Left lung (tissue), 10 donors: Measurements from ENCODE around the gene FEM1B. TPM values are rescaled to one million over a fixed set of nuclear protein-coding genes. Genes with fewer than 3 reads are reported as not detected.
A peak's percentile ranks its signal among the peaks of the same experiment; 100 is the strongest.

Experiments
- ATAC-seq: fragments of 200-7000 bp; cut with Tn5 transposase; one replicate; pipeline ENCODE4 v1.9.1; 2020; ENCODE audit warnings: moderate library complexity
- DNase-seq, 4 donors: peaks; one replicate each; pipeline ENCODE4 v3.0.0-alpha.2; 2013 to 2020
- H3K27ac ChIP-seq, 2 donors: fragments of 200-600 bp; sonication (generic) in 1 of 2; one replicate each; pipeline versions ENCODE4 v1.5.0 to v1.8.0; 2020 to 2021
- H3K27me3 ChIP-seq, 2 donors: fragments of 200-600 bp; sonication (generic) in 1 of 2; one replicate each; pipeline versions ENCODE4 v1.5.0 to v1.8.0; 2020 to 2021
- H3K36me3 ChIP-seq, 2 donors: fragments of 200-600 bp; sonication (generic) in 1 of 2; one replicate each; pipeline versions ENCODE4 v1.5.0 to v1.8.0; 2020 to 2021
- H3K4me1 ChIP-seq, 2 donors: fragments of 200-600 bp; one replicate each; pipeline ENCODE4 v1.8.0; 2021
- H3K4me3 ChIP-seq, 2 donors: fragments of 200-600 bp; sonication (generic) in 1 of 2; one replicate each; pipeline versions ENCODE4 v1.5.0 to v1.8.0; 2020 to 2021; ENCODE audit warnings: mild to moderate bottlenecking in 1 of 2
- H3K9me3 ChIP-seq, 2 donors: fragments of 200-600 bp; sonication (generic) in 1 of 2; one replicate each; pipeline versions ENCODE4 v1.5.0 to v1.8.0; 2020 to 2021
- intact Hi-C, 2 donors: fragments of 100-400 bp; cut with DNase I; formaldehyde crosslinking; loops; one replicate each; pipeline versions ENCODE4 v1.11.2 to v1.14.2; 2022
- polyA plus RNA-seq, 6 donors: library from polyadenylated mRNA; unstranded; fragments of 120-200 nt; gene quantifications; one replicate each; pipeline ENCODE4 v1.2.1, GENCODE V29; 2013; ENCODE audit not compliant: insufficient read length in 6 of 6
- total RNA-seq, 2 donors: library from RNA; stranded (reverse); fragmentation: NEBNext Ultra II Directional; extraction: Animal tissue kit (Norgen Biotek cat#: 25700); gene quantifications; one replicate each; pipeline ENCODE4 v1.2.1, GENCODE V29; 2021
- TF ChIP-seq, protein P1 (sequence below), 2 donors: fragments of 200-600 bp; sonication (generic) in 1 of 2; IDR thresholded peaks; one replicate each; pipeline versions ENCODE4 v1.5.0 to v1.8.0; 2021; ENCODE audit warnings: antibody characterized with exemption in 2 of 2
- donor health status: DM: no; HTN: yes; CAD: no.
- donor health status: DM: no; HTN: no; CAD: no.

FEM1B gene
- total and polyA plus RNA-seq, 8 donors = 44.1 to 57.2 (median 50.4) TPM

GRCh38 chr15:68311464-68311835 is 33.9 kb downstream of the FEM1B start:
- DNase-seq = no peak
- ATAC-seq = no peak
- H3K27me3 ChIP-seq = no peaks in the 10 kb centered on the region
- no peaks in the 10 kb centered on the region for H3K36me3 ChIP-seq
- no peak overlapping the region for H3K27ac ChIP-seq
- H3K4me3 ChIP-seq = no peak overlapping the region
- H3K9me3 ChIP-seq = no peaks in the 10 kb centered on the region
- intact Hi-C loops = no loop called here
- H3K4me1 ChIP-seq = peaks cover 0 to 2% of the 10 kb centered on the region in 2 donors
- TF ChIP-seq, protein P1, sequence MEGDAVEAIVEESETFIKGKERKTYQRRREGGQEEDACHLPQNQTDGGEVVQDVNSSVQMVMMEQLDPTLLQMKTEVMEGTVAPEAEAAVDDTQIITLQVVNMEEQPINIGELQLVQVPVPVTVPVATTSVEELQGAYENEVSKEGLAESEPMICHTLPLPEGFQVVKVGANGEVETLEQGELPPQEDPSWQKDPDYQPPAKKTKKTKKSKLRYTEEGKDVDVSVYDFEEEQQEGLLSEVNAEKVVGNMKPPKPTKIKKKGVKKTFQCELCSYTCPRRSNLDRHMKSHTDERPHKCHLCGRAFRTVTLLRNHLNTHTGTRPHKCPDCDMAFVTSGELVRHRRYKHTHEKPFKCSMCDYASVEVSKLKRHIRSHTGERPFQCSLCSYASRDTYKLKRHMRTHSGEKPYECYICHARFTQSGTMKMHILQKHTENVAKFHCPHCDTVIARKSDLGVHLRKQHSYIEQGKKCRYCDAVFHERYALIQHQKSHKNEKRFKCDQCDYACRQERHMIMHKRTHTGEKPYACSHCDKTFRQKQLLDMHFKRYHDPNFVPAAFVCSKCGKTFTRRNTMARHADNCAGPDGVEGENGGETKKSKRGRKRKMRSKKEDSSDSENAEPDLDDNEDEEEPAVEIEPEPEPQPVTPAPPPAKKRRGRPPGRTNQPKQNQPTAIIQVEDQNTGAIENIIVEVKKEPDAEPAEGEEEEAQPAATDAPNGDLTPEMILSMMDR (IDR thresholded peaks at IDR 0.05) = no peak

DNA sequence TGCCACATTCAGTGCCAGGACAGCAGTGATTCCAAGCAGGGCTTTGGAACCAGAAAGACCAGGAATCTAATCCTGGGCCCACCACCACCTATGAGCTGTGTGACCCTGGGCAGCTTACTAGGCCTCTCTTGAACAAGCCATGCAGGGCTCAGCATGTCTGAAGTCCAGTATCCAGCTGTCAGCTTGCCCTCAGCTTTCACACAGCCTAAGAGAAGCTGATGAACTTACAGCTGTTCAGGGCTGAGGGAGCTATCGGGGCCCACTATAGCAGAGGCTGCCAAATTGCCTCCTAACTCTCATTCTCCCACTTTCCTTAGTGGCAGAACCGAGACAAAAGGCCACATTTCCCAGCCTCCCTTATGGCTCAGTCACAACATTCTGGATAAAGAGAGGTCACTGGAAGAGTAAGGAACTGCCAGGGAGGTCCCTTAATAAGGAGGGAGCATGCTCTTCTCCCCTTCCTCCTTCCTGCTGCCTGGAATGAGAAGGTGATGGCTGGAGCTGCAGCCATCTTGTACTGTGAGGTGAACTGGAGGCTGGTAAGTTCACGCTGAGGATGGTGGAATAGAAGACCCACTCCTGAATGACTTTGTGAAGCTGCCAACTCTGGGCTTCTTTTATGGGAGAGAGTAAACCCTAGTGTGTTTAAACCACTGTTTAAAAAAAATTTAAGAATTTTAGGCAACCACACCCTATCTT is 34.5 kb downstream of the FEM1B start:
- H3K4me3 ChIP-seq = no peak overlapping the region
- intact Hi-C loops = no loop called here

GRCh38 chr15:68312701-68313204 is 35.2 kb downstream of the FEM1B start:
- TF ChIP-seq, protein P1 (IDR thresholded peaks at IDR 0.05) = no peak
- intact Hi-C loops = no loop called here
- no peak for ATAC-seq
- peak in 1 of 4 donors; percentile 61 for DNase-seq
- H3K9me3 ChIP-seq = no peaks in the 10 kb centered on the region
- H3K27ac ChIP-seq = no peak overlapping the region
- no peak overlapping the region for H3K4me3 ChIP-seq
- H3K27me3 ChIP-seq = no peaks in the 10 kb centered on the region
- H3K36me3 ChIP-seq = no peaks in the 10 kb centered on the region
- H3K4me1 ChIP-seq = no peaks in the 10 kb centered on the region

More for the DNA sequence above, 34.5 kb downstream of the FEM1B start:
- H3K27me3 ChIP-seq = no peaks in the 10 kb centered on the region
- ATAC-seq = no peak
- no peaks in the 10 kb centered on the region for H3K9me3 ChIP-seq
- no peaks in the 10 kb centered on the region for H3K4me1 ChIP-seq
- DNase-seq = no peak
- TF ChIP-seq, protein P1 (IDR thresholded peaks at IDR 0.05) = no peak
- H3K27ac ChIP-seq = no peak overlapping the region
- no peaks in the 10 kb centered on the region for H3K36me3 ChIP-seq

DNA sequence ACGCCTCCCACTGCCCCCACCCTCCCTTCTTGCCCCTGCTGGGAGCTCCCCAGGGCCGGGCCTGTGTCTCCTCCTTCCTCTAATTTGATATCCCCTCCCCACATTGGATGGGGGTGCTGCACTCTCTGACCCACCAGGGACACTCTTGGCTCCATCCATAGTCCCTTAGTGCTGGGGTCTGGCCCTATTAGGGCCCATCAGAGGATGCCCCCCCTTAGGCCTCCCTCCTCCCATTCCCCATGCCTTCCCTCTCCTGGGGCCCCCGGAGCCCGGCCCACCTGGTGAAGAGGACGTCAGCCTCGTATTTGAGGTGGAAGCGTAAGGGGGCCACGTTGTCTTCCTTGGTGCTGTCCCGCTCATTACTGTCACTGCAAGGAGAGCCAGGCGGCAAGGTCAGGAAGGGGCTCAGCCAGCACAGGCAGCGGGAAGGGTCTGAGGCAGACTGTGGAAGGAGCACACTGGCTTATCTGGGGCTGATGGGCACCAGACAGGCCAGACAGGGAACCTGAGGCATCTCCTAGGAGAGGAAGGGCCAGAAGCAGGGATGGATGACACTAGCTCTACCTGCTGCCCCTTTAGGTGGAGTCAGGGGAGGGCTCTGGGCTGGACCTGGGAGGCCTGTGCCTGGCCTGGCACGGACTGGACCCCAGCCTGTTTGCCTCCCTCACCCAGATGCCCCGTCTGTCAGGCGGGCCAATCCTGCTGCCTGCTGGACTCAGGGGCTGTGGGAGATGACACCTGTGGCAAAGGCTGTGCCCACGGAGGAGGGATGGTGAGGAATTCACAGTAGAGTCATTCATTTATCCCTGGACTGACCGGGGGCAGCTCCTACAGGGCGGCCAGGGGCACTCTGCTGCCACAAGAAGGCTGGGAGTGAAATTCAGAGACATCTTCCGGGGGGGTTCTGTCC is 36.2 kb downstream of the FEM1B start:
- Histone ChIP-seq H3K36me3 (no peaks in the 10 kb centered on the region), H3K4me1 (no peaks in the 10 kb centered on the region), H3K27ac (no peak overlapping the region), H3K27me3 (no peaks in the 10 kb centered on the region), H3K9me3 (no peaks in the 10 kb centered on the region), H3K4me3 (no peak overlapping the region)
- ATAC-seq (no peak), DNase-seq (peak in 2 of 4 donors; percentile 25 to 58)
- intact Hi-C loops = no loop called here
- TF ChIP-seq, protein P1 (IDR thresholded peaks at IDR 0.05) = no peak

- ATAC-seq (no peak), DNase-seq (peak in 2 of 4 donors; percentile 13 to 17)
- H3K27ac ChIP-seq = no peak overlapping the region
- no peaks in the 10 kb centered on the region for H3K9me3 ChIP-seq
- no peaks in the 10 kb centered on the region for H3K27me3 ChIP-seq
- no peak overlapping the region for H3K4me3 ChIP-seq
- TF ChIP-seq, protein P1 (IDR thresholded peaks at IDR 0.05) = no peak
- H3K36me3 ChIP-seq = no peaks in the 10 kb centered on the region
- intact Hi-C loops = no loop called here
- H3K4me1 ChIP-seq = no peaks in the 10 kb centered on the region
These were observed 37.0 kb downstream of the FEM1B start for GRCh38 chr15:68314563-68314962.
